ENCODE measurements around the gene TMEM208. TPM values are rescaled to one million over a fixed set of nuclear protein-coding genes. Genes with fewer than 3 reads are reported as not detected.

The TMEM208 gene
- total RNA-seq, 1 donor from 2014 or later: 47.5 TPM

DNA sequence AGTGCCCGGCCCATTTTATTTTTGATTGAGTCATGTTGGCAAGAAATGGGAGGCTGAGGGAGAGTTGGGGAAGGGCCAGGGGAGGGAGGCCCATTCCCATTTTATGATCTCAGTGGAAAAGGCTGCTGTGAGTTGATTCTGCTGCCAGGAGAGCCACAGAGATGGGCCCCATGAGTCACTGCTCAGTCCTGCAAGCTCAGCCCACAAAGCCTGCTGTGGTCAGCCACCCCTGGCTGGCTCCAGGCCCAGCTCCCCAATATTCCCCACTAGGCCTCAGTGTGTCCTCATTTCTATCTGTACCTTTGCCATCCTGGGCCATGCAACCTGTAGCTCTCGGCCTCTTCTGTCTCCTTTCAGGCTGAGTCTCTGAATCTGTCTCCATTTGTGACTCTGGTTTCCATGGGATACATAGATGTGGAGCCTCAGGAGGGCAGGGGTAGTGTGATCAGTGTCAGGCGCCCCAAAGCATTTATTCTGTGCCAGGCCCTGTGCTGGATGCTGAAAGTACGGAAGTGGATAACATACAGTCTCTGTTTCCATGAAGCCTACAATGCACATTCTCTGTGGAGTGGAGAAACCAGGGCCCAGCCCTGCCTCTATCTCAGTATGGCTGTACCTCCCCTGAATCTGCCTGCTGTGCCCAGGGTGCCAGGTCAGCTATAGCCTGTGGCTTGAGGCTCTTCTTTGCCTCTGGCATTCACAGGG, 50.5 kb downstream of the TMEM208 start:
- no peaks in the 10 kb centered on the region for H3K9me3 Mint-ChIP-seq (ENCODE audit: unreplicated experiment)
- TF ChIP-seq, protein P1, sequence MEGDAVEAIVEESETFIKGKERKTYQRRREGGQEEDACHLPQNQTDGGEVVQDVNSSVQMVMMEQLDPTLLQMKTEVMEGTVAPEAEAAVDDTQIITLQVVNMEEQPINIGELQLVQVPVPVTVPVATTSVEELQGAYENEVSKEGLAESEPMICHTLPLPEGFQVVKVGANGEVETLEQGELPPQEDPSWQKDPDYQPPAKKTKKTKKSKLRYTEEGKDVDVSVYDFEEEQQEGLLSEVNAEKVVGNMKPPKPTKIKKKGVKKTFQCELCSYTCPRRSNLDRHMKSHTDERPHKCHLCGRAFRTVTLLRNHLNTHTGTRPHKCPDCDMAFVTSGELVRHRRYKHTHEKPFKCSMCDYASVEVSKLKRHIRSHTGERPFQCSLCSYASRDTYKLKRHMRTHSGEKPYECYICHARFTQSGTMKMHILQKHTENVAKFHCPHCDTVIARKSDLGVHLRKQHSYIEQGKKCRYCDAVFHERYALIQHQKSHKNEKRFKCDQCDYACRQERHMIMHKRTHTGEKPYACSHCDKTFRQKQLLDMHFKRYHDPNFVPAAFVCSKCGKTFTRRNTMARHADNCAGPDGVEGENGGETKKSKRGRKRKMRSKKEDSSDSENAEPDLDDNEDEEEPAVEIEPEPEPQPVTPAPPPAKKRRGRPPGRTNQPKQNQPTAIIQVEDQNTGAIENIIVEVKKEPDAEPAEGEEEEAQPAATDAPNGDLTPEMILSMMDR (IDR thresholded peaks at IDR 0.05; ENCODE audit: insufficient read depth, low read depth, low read length): no peak
- TF ChIP-seq EZH2 (IDR thresholded peaks at IDR 0.05; ENCODE audit: insufficient read depth, low read length): no peak
- peak overlapping the region; percentile 96 for H3K27ac ChIP-seq (ENCODE audit: low read depth, low read length)
- peak overlapping the region; percentile 75 for H3K9ac ChIP-seq (ENCODE audit: low read length)
- DNase-seq (ENCODE audit: low read depth) (peak; percentile 99), FAIRE-seq (peak; percentile 99)
- no peak overlapping the region for H3K4me3 Mint-ChIP-seq (ENCODE audit: unreplicated experiment)
- H3K27me3 ChIP-seq (ENCODE audit: insufficient read depth, low read length): no peaks in the 10 kb centered on the region
- peak overlapping the region; percentile 35 for H3K4me3 ChIP-seq (ENCODE audit: insufficient read depth, low read depth, low read length)
- peaks cover 16% of the 10 kb centered on the region for H3K4me1 Mint-ChIP-seq (ENCODE audit: low read depth, unreplicated experiment)
- peaks cover 24% of the 10 kb centered on the region for H3K4me1 ChIP-seq (ENCODE audit: insufficient read depth, low read length)
- peak overlapping the region; percentile 82 for H3K4me2 ChIP-seq (ENCODE audit: low read length)
- H2AFZ ChIP-seq (ENCODE audit: low read depth, low read length): no peak overlapping the region
- H3K27me3 Mint-ChIP-seq (ENCODE audit: low read depth, unreplicated experiment): peaks cover 2% of the 10 kb centered on the region
- H3K36me3 Mint-ChIP-seq (ENCODE audit: low read depth, unreplicated experiment): no peaks in the 10 kb centered on the region
- no peaks in the 10 kb centered on the region for H3K9me3 ChIP-seq (ENCODE audit: insufficient read depth, low read depth, low read length)
- H4K20me1 ChIP-seq (ENCODE audit: insufficient read depth, low read length): no peaks in the 10 kb centered on the region
- H3K36me3 ChIP-seq (ENCODE audit: insufficient read depth, low read length): no peaks in the 10 kb centered on the region
- peak overlapping the region; percentile 96 for H3K27ac Mint-ChIP-seq (ENCODE audit: unreplicated experiment)
- H3K79me2 ChIP-seq (ENCODE audit: insufficient read depth, low read length): peaks cover 2% of the 10 kb centered on the region

GRCh38 chr16:67277999-67278772, 51.3 kb downstream of the TMEM208 start:
- FAIRE-seq (no peak), DNase-seq (ENCODE audit: low read depth) (peak; percentile 88)
- Mint-ChIP-seq H3K4me3 (ENCODE audit: unreplicated experiment) (no peak overlapping the region), H3K9me3 (ENCODE audit: unreplicated experiment) (peaks cover 3% of the 10 kb centered on the region), H3K4me1 (ENCODE audit: low read depth, unreplicated experiment) (peaks cover 20% of the 10 kb centered on the region), H3K36me3 (ENCODE audit: low read depth, unreplicated experiment) (no peaks in the 10 kb centered on the region), H3K27me3 (ENCODE audit: low read depth, unreplicated experiment) (peaks cover 6% of the 10 kb centered on the region), H3K27ac (ENCODE audit: unreplicated experiment) (peak overlapping the region; percentile 96)
- no peaks in the 10 kb centered on the region for H3K36me3 ChIP-seq (ENCODE audit: insufficient read depth, low read length)
- peak overlapping the region; percentile 61 for H3K4me3 ChIP-seq (ENCODE audit: insufficient read depth, low read depth, low read length)
- peaks cover 24% of the 10 kb centered on the region for H3K4me1 ChIP-seq (ENCODE audit: insufficient read depth, low read length)
- no peaks in the 10 kb centered on the region for H3K9me3 ChIP-seq (ENCODE audit: insufficient read depth, low read depth, low read length)
- no peaks in the 10 kb centered on the region for H3K27me3 ChIP-seq (ENCODE audit: insufficient read depth, low read length)
- peak overlapping the region; percentile 96 for H3K27ac ChIP-seq (ENCODE audit: low read depth, low read length)
- peak overlapping the region; percentile 32 for H2AFZ ChIP-seq (ENCODE audit: low read depth, low read length)
- H3K79me2 ChIP-seq (ENCODE audit: insufficient read depth, low read length): peaks cover 2% of the 10 kb centered on the region
- TF ChIP-seq, protein P1 (IDR thresholded peaks at IDR 0.05; ENCODE audit: insufficient read depth, low read depth, low read length): peak; percentile 2
- no peak for TF ChIP-seq EZH2 (IDR thresholded peaks at IDR 0.05; ENCODE audit: insufficient read depth, low read length)
- H3K4me2 ChIP-seq (ENCODE audit: low read length): peak overlapping the region; percentile 82
- peak overlapping the region; percentile 75 for H3K9ac ChIP-seq (ENCODE audit: low read length)
- H4K20me1 ChIP-seq (ENCODE audit: insufficient read depth, low read length): no peaks in the 10 kb centered on the region

Small RNAs within 50 kb of the gene (microRNA-seq; reads per million reads assigned to microRNA genes)
- 411 reads per million, percentile 76 among the genes with 10 or more reads in this experiment for gene MIR328

Other genes starting within 250 kb of the TMEM208 start
- gene CES4A, start 238.5 kb upstream of the TMEM208 start, total RNA-seq: 1.2 TPM in 2 replicates
- gene CBFB, start 198.0 kb upstream of the TMEM208 start, total RNA-seq: 94.8 and 104 TPM in 2 replicates
- 16.1 and 17.1 TPM in 2 replicates for gene PHAF1, start 117.2 kb upstream of the TMEM208 start, total RNA-seq
- gene B3GNT9, start 76.1 kb upstream of the TMEM208 start, total RNA-seq: 7.6 and 9.4 TPM in 2 replicates
- 10.1 and 11.0 TPM in 2 replicates for gene TRADD, start 67.2 kb upstream of the TMEM208 start, total RNA-seq
- 5.6 and 6.8 TPM in 2 replicates for gene FBXL8, start 67.2 kb upstream of the TMEM208 start, total RNA-seq
- gene HSF4, start 62.4 kb upstream of the TMEM208 start, total RNA-seq: 4.4 and 4.5 TPM in 2 replicates
- gene NOL3, start 56.6 kb upstream of the TMEM208 start, total RNA-seq: 9.5 and 10.9 TPM in 2 replicates
- 26.1 TPM in 2 replicates for gene MATCAP1, start 43.2 kb upstream of the TMEM208 start, total RNA-seq
- gene EXOC3L1, start 37.0 kb upstream of the TMEM208 start, total RNA-seq: 0.45 and 0.62 TPM in 2 replicates
- gene E2F4, start 35.0 kb upstream of the TMEM208 start, total RNA-seq: 44.7 and 51.2 TPM in 2 replicates
- gene ELMO3, start 28.0 kb upstream of the TMEM208 start, total RNA-seq: 1.2 and 1.4 TPM in 2 replicates
- 38.1 and 40.5 TPM in 2 replicates for gene FHOD1, start 20.4 kb downstream of the TMEM208 start, total RNA-seq
- 2.4 and 2.5 TPM in 2 replicates for gene SLC9A5, start 21.8 kb downstream of the TMEM208 start, total RNA-seq
- gene PLEKHG4, start 52.4 kb downstream of the TMEM208 start, total RNA-seq: 1.8 and 2.4 TPM in 2 replicates
- gene KCTD19, start 99.6 kb downstream of the TMEM208 start, total RNA-seq: not detected in 2 replicates
- not detected in 2 replicates for gene LRRC36, start 99.7 kb downstream of the TMEM208 start, total RNA-seq
- gene TPPP3, start 166.4 kb downstream of the TMEM208 start, total RNA-seq: 0.65 and 0.75 TPM in 2 replicates
- gene ZDHHC1, start 189.3 kb downstream of the TMEM208 start, total RNA-seq: 3.7 and 4.4 TPM in 2 replicates
- gene HSD11B2, start 204.0 kb downstream of the TMEM208 start, total RNA-seq: 0.14 TPM in 1 of 2 replicates, not detected in the other